B cell (primary cell): Measurements from ENCODE around the gene CDH20.
A peak's percentile ranks its signal among the peaks of the same experiment; 100 is the strongest.

Source experiments
- CTCF ChIP-seq: fragments of 200-600 bp; IDR thresholded peaks from one replicate; pipeline ENCODE4 v1.8.0; 2022; ENCODE audit warnings: antibody characterized with exemption, mild to moderate bottlenecking
- EZH2 ChIP-seq: IDR thresholded peaks from 2 replicates; pipeline ENCODE4 v1.6.1; 2012; ENCODE audit warnings: borderline replicate concordance, low read depth, mild to moderate bottlenecking, moderate library complexity, low read length; ENCODE audit not compliant: insufficient read depth, poor library complexity, severe bottlenecking

GRCh38 chr18:61582202-61582710, 249.0 kb downstream of the CDH20 start:
- peak; percentile 66 for TF ChIP-seq CTCF
- no peak for TF ChIP-seq EZH2
